OCI-LY1 (cell line): ENCODE results near the gene NDST3.

Experiments used
- EZH2 ChIP-seq: fragments of 200-600 bp; sonication (generic), shearing (Covaris generic); IDR thresholded peaks from 2 replicates; pipeline ENCODE4 v1.8.0; 2017; ENCODE audit warnings: borderline replicate concordance, mixed run types, mild to moderate bottlenecking, antibody characterized with exemption, low read length, moderate library complexity, mixed read lengths
- TF ChIP-seq, protein P1 (sequence below): fragments of 200-600 bp; sonication (generic), shearing (Covaris generic); IDR thresholded peaks from 2 replicates; pipeline ENCODE4 v1.5.1; 2017; ENCODE audit warnings: mild to moderate bottlenecking, antibody characterized with exemption, low read length, moderate library complexity, mixed read lengths

DNA sequence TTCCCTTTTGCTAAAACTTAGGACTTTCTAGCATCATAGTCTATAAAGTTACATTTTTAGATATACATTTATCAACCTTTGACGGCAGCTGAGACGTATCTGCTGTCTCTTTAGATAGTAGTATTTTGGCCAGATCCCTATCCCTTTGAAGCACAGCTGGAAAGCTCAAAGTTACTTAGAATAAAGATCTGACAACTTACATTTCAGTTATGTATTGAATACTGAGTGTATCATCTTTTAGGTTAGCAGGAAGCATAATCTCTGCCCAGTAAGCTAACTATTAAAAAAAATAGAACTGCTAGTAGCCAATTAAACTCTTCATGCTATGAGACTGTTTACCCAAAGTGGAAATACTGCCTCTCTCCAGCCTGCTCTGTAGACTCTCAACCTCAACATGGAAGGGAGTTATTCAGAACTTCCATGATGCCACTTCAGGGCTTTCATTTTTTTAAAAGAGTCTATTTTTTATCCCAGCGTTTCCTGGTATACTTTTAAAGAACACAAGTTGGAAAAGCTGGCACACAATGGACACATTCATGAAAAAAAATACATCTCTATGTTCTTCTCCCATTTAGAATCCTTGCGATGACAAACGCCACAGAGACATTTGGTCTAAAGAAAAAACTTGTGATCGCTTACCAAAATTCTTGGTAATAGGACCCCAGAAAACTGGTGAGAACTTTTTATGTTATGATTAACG, 192.2 kb downstream of the NDST3 start:
- TF ChIP-seq, protein P1, sequence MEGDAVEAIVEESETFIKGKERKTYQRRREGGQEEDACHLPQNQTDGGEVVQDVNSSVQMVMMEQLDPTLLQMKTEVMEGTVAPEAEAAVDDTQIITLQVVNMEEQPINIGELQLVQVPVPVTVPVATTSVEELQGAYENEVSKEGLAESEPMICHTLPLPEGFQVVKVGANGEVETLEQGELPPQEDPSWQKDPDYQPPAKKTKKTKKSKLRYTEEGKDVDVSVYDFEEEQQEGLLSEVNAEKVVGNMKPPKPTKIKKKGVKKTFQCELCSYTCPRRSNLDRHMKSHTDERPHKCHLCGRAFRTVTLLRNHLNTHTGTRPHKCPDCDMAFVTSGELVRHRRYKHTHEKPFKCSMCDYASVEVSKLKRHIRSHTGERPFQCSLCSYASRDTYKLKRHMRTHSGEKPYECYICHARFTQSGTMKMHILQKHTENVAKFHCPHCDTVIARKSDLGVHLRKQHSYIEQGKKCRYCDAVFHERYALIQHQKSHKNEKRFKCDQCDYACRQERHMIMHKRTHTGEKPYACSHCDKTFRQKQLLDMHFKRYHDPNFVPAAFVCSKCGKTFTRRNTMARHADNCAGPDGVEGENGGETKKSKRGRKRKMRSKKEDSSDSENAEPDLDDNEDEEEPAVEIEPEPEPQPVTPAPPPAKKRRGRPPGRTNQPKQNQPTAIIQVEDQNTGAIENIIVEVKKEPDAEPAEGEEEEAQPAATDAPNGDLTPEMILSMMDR = no peak
- TF ChIP-seq EZH2 = no peak
